Measurements from ENCODE around the gene YWHAG. TPM values are rescaled to one million over a fixed set of nuclear protein-coding genes. Genes with fewer than 3 reads are reported as not detected.

Gene YWHAG
- polyA plus RNA-seq, 1 donor (not counting 4 experiments of a cell fraction or from before 2014, with no cell fraction given) = 130 TPM

DNA sequence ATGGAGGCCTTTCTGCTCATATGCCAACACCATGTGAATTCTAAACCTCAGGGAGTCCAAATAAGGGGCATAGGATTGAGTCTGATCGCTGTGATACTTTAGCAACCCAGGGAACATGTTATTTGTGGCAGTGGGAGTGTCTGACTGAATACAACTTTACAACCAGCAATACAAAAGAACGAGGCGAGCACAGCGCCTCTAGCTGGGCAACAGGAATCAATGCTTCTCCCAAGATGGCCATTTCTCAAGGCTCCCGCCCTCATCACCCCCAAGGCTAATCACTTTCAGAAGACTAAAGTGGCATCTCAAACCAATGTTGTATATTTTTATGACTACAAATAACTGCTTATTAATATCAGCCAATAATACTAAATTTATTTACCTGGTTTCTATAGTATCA, 28.1 kb downstream of the YWHAG start:
- Histone ChIP-seq H3K4me2 (ENCODE audit: control insufficient read depth, extremely low read depth, insufficient read depth, low read depth, low read length) (no peak overlapping the region), H2AFZ (ENCODE audit: control insufficient read depth, low read length) (no peak overlapping the region), H3K36me3 (ENCODE audit: control insufficient read depth in 2 of 2, extremely low read depth in 1 of 2, insufficient read depth in 2 of 2, low read length in 2 of 2) (peaks cover 47 to 56% of the 10 kb centered on the region in 2 experiments), H3K27ac (ENCODE audit: control insufficient read depth, insufficient read depth, low read length) (no peak overlapping the region), H3K9me3 (ENCODE audit: control insufficient read depth, low read depth, low read length) (no peaks in the 10 kb centered on the region), H3K4me1 (ENCODE audit: control insufficient read depth, extremely low read depth, insufficient read depth, low read length) (peaks cover 13% of the 10 kb centered on the region), H3K79me2 (ENCODE audit: control insufficient read depth, insufficient read depth, low read length) (peaks cover 94% of the 10 kb centered on the region), H3K9me1 (ENCODE audit: control insufficient read depth, extremely low read depth, insufficient read depth, low read length) (peaks cover 7% of the 10 kb centered on the region), H3K4me3 (ENCODE audit: control insufficient read depth in 2 of 3, extremely low read depth in 1 of 3, insufficient read depth in 2 of 3, low read depth in 1 of 3, low read length in 3 of 3) (no peak overlapping the region), H3K27me3 (ENCODE audit: control insufficient read depth, extremely low read depth, insufficient read depth, low read length) (no peaks in the 10 kb centered on the region), H4K20me1 (ENCODE audit: control insufficient read depth, extremely low read depth, insufficient read depth, low read length) (peaks cover 66% of the 10 kb centered on the region), H3K9ac (ENCODE audit: control insufficient read depth, extremely low read depth, insufficient read depth, low read length) (no peak overlapping the region)
- no peak for FAIRE-seq
- no peak for DNase-seq (ENCODE audit: low read depth, low spot score)
- dilution Hi-C loops (cut with MboI; ENCODE audit: extremely low pct_ligation_motif_present, low sequenced_read_pairs) = no loop called here
- TF ChIP-seq EZH2 (IDR thresholded peaks at IDR 0.05; ENCODE audit: low read length) = no peak
- TF ChIP-seq, protein P1, sequence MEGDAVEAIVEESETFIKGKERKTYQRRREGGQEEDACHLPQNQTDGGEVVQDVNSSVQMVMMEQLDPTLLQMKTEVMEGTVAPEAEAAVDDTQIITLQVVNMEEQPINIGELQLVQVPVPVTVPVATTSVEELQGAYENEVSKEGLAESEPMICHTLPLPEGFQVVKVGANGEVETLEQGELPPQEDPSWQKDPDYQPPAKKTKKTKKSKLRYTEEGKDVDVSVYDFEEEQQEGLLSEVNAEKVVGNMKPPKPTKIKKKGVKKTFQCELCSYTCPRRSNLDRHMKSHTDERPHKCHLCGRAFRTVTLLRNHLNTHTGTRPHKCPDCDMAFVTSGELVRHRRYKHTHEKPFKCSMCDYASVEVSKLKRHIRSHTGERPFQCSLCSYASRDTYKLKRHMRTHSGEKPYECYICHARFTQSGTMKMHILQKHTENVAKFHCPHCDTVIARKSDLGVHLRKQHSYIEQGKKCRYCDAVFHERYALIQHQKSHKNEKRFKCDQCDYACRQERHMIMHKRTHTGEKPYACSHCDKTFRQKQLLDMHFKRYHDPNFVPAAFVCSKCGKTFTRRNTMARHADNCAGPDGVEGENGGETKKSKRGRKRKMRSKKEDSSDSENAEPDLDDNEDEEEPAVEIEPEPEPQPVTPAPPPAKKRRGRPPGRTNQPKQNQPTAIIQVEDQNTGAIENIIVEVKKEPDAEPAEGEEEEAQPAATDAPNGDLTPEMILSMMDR (optimal IDR thresholded peaks at IDR 0.05 in 1 of 3, IDR thresholded peaks at IDR 0.05 in 1 of 3, conservative IDR thresholded peaks at IDR 0.05 in 1 of 3; ENCODE audit: extremely low read depth in 1 of 3, insufficient read depth in 2 of 3, low read length in 3 of 3) = peak in 1 of 3 experiments; percentile 11

DNA sequence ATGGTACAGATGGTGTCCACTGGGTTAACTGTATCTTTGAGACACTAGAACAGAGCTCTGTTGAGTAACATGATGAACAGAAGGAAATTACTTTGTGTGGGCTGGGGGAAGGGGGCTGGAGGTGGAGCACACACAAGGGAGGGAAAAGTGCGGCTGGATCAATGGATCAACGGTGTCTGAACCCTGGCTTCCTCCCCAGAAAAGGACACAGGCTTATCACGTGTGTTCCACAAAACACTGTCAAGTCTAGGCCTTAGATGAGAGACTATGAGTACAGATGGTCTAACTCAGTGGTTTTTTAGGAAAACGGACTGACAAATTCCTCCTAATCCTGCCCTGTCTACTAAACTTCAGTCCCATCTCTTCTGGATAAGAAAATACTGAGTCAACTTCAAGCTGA, 28.5 kb downstream of the YWHAG start:
- Histone ChIP-seq H3K4me1 (ENCODE audit: control insufficient read depth, extremely low read depth, insufficient read depth, low read length) (peaks cover 13% of the 10 kb centered on the region), H3K27me3 (ENCODE audit: control insufficient read depth, extremely low read depth, insufficient read depth, low read length) (no peaks in the 10 kb centered on the region), H3K36me3 (ENCODE audit: control insufficient read depth in 2 of 2, extremely low read depth in 1 of 2, insufficient read depth in 2 of 2, low read length in 2 of 2) (peaks cover 48 to 60% of the 10 kb centered on the region in 2 experiments), H3K9me3 (ENCODE audit: control insufficient read depth, low read depth, low read length) (no peaks in the 10 kb centered on the region), H3K9ac (ENCODE audit: control insufficient read depth, extremely low read depth, insufficient read depth, low read length) (no peak overlapping the region), H3K9me1 (ENCODE audit: control insufficient read depth, extremely low read depth, insufficient read depth, low read length) (peaks cover 7% of the 10 kb centered on the region), H4K20me1 (ENCODE audit: control insufficient read depth, extremely low read depth, insufficient read depth, low read length) (peaks cover 69% of the 10 kb centered on the region), H3K4me3 (ENCODE audit: control insufficient read depth in 2 of 3, extremely low read depth in 1 of 3, insufficient read depth in 2 of 3, low read depth in 1 of 3, low read length in 3 of 3) (no peak overlapping the region), H3K79me2 (ENCODE audit: control insufficient read depth, insufficient read depth, low read length) (peaks cover 93% of the 10 kb centered on the region), H3K4me2 (ENCODE audit: control insufficient read depth, extremely low read depth, insufficient read depth, low read depth, low read length) (no peak overlapping the region), H3K27ac (ENCODE audit: control insufficient read depth, insufficient read depth, low read length) (no peak overlapping the region), H2AFZ (ENCODE audit: control insufficient read depth, low read length) (no peak overlapping the region)
- DNase-seq (ENCODE audit: low read depth, low spot score) (no peak), FAIRE-seq (no peak)
- dilution Hi-C loops (cut with MboI; ENCODE audit: extremely low pct_ligation_motif_present, low sequenced_read_pairs) = no loop called here
- TF ChIP-seq, protein P1 (optimal IDR thresholded peaks at IDR 0.05 in 1 of 3, IDR thresholded peaks at IDR 0.05 in 1 of 3, conservative IDR thresholded peaks at IDR 0.05 in 1 of 3; ENCODE audit: extremely low read depth in 1 of 3, insufficient read depth in 2 of 3, low read length in 3 of 3) = no peak
- no peak for TF ChIP-seq EZH2 (IDR thresholded peaks at IDR 0.05; ENCODE audit: low read length)

All from keratinocyte (primary cell).